ENCODE results near the gene LPAR1. TPM values are rescaled to one million over a fixed set of nuclear protein-coding genes. Genes with fewer than 3 reads are reported as not detected.

Gene LPAR1
- total and polyA plus RNA-seq, 9 of the 15 experiments (the other 6 are each of a cell fraction or from before 2014, with no cell fraction given) = 0.13 TPM; not detected in 8

GRCh38 chr9:110942522-110942921 lies 95.7 kb downstream of the LPAR1 start:
- 11% methylated on average over 1 of the region's 1 CpG for WGBS (ENCODE audit: insufficient coverage, low coverage, missing lambda C conversion rate)
- intact Hi-C loops (cut with micrococcal nuclease) (no loop called here), in situ Hi-C loops (cut with MboI) (no loop called here)
- ATAC-seq (no peak), FAIRE-seq (no peak), DNase-seq (ENCODE audit: extremely low read depth in 1 of 4, low spot score in 3 of 4) (no peak)
- Histone ChIP-seq H3K9ac (ENCODE audit: insufficient read depth in 1 of 2, low read depth in 2 of 2, low read length in 2 of 2) (no peak overlapping the region), H2AFZ (ENCODE audit: low read depth, low read length) (no peak overlapping the region), H3K27me3 (ENCODE audit: control insufficient read depth in 2 of 2, insufficient read depth in 2 of 2, low read length in 2 of 2) (no peaks in the 10 kb centered on the region), H3K36me3 (ENCODE audit: control insufficient read depth, insufficient read depth, low read length) (no peaks in the 10 kb centered on the region), H4K20me1 (replicated peaks; ENCODE audit: control insufficient read depth, insufficient read depth, low read length) (no peaks in the 10 kb centered on the region), H3K4me3 (no peak overlapping the region), H3K9me1 (ENCODE audit: control insufficient read depth, insufficient read depth, low read length) (no peaks in the 10 kb centered on the region), H3K4me1 (replicated peaks in 1 of 2; ENCODE audit: control insufficient read depth in 2 of 2, insufficient read depth in 2 of 2, low read length in 2 of 2) (no peaks in the 10 kb centered on the region), H3K27ac (ENCODE audit: extremely low read depth, low read depth, low read length) (no peak overlapping the region), H3K79me2 (ENCODE audit: control insufficient read depth, insufficient read depth, low read length) (no peaks in the 10 kb centered on the region), H3K9me3 (replicated peaks; ENCODE audit: control insufficient read depth, insufficient read depth, low read depth, low read length) (no peaks in the 10 kb centered on the region), H3K4me2 (ENCODE audit: insufficient read depth, low read length) (no peak overlapping the region)
- POLR2A ChIA-PET = no interaction called here
- no TSS peak for BruUV-seq (replicated peaks)
- CTCF ChIA-PET (ENCODE audit: low intra/inter-chr PET ratio) = no interaction called here
- TF ChIP-seq KDM1A (IDR thresholded peaks at IDR 0.05) = no peak
- TF ChIP-seq EZH2 (IDR thresholded peaks at IDR 0.05; ENCODE audit: borderline replicate concordance, low read depth, low read length) = no peak
- no peak for TF ChIP-seq ZNF282 (CRISPR knock-in tag; IDR thresholded peaks at IDR 0.05)
- no peak for TF ChIP-seq ZBTB7A (IDR thresholded peaks at IDR 0.05; ENCODE audit: borderline replicate concordance, control insufficient read depth, low read depth, low read length)
- no peak for TF ChIP-seq SMARCB1 (IDR thresholded peaks at IDR 0.05; ENCODE audit: insufficient read length, low read depth)
- TF ChIP-seq BCLAF1 (IDR thresholded peaks at IDR 0.05; ENCODE audit: borderline replicate concordance in 1 of 2, control insufficient read depth in 1 of 2, low read depth in 2 of 2, low read length in 1 of 2) = no peak
- no peak for TF ChIP-seq SAP30 (IDR thresholded peaks at IDR 0.05; ENCODE audit: borderline replicate concordance, insufficient read depth, low read depth, low read length, poor library complexity, severe bottlenecking)
- TF ChIP-seq NFRKB (IDR thresholded peaks at IDR 0.05; ENCODE audit: low read depth) = no peak
- no peak for TF ChIP-seq TAF15 (IDR thresholded peaks at IDR 0.05; ENCODE audit: low read depth, low read length)
- TF ChIP-seq ATF1 (CRISPR knock-in tag; IDR thresholded peaks at IDR 0.05) = no peak
- no peak for TF ChIP-seq ATF1 (tag; IDR thresholded peaks at IDR 0.05)
- no peak for TF ChIP-seq PCBP2 (IDR thresholded peaks at IDR 0.05; ENCODE audit: low read depth, low read length, poor library complexity, severe bottlenecking)
- no peak for TF ChIP-seq ZNF644 (tag; IDR thresholded peaks at IDR 0.05; ENCODE audit: low read depth)
- no peak for TF ChIP-seq DLX4 (CRISPR knock-in tag; IDR thresholded peaks at IDR 0.05)
- no peak for TF ChIP-seq MTA3 (IDR thresholded peaks at IDR 0.05; ENCODE audit: borderline replicate concordance)
- no peak for TF ChIP-seq HEY1 (CRISPR knock-in tag; IDR thresholded peaks at IDR 0.05; ENCODE audit: borderline replicate concordance)
- no peak for TF ChIP-seq NFATC3 (IDR thresholded peaks at IDR 0.05)
- TF ChIP-seq WHSC1 (IDR thresholded peaks at IDR 0.05; ENCODE audit: low read length) = no peak
- no peak for TF ChIP-seq THRAP3 (IDR thresholded peaks at IDR 0.05; ENCODE audit: borderline replicate concordance)
- no peak for TF ChIP-seq MED1 (CRISPR knock-in tag; IDR thresholded peaks at IDR 0.05; ENCODE audit: borderline replicate concordance)

Measured in K562 (cell line).